K562 (cell line): ENCODE measurements around the gene PRCD.

ENCODE experiments used
- POLR2A ChIP-seq: fragments of 450-650 bp; conservative IDR thresholded peaks from 2 replicates; pipeline ENCODE4 v1.6.1; 2016
- POLR2AphosphoS5 ChIP-seq: IDR thresholded peaks from 2 replicates; pipeline ENCODE4 v1.6.1; 2011; ENCODE audit warnings: mild to moderate bottlenecking, low read depth, low read length, moderate library complexity; ENCODE audit not compliant: control insufficient read depth, insufficient read depth
- TF ChIP-seq, protein P1 (sequence below): fragments of 450-650 bp; formaldehyde crosslinking; IDR thresholded peaks from 2 replicates; pipeline ENCODE4 v1.4.0; 2020; ENCODE audit warnings: mild to moderate bottlenecking, moderate library complexity

DNA sequence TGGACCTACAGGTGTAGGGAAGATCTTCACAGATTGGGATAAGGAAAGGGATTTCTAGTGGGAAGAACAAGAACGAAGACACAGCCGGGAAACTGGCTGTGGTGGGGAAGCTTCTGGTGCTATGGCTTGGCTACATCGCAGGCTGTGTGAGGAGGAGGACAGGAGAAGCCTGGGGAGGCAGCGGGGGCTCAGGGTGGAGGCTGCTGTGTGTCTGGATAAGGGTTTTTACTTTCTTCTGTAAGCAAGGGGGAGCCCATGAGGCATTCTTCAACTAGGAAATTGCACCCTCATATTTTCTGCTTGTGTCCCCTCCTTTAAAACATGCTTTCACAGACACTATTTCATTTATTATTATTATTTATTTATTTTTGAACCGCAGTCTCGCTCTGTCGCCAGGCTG is 35.7 kb upstream of the PRCD start:
- TF ChIP-seq POLR2AphosphoS5 (no peak), POLR2A (no peak)
- TF ChIP-seq, protein P1, sequence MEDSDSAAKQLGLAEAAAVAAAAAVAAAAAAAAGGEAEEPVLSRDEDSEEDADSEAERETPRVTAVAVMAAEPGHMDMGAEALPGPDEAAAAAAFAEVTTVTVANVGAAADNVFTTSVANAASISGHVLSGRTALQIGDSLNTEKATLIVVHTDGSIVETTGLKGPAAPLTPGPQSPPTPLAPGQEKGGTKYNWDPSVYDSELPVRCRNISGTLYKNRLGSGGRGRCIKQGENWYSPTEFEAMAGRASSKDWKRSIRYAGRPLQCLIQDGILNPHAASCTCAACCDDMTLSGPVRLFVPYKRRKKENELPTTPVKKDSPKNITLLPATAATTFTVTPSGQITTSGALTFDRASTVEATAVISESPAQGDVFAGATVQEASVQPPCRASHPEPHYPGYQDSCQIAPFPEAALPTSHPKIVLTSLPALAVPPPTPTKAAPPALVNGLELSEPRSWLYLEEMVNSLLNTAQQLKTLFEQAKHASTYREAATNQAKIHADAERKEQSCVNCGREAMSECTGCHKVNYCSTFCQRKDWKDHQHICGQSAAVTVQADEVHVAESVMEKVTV (CRISPR knock-in tag): no peak
